ENCODE data around the gene TMEM135.

- TF ChIP-seq CEBPB (IDR thresholded peaks at IDR 0.05) (no peak), EP300 (IDR thresholded peaks at IDR 0.05; ENCODE audit: borderline replicate concordance) (no peak), NFIC (IDR thresholded peaks at IDR 0.05) (no peak), EGR1 (IDR thresholded peaks at IDR 0.05) (no peak), FOXM1 (IDR thresholded peaks at IDR 0.05; ENCODE audit: borderline replicate concordance, low read depth) (no peak), USF1 (IDR thresholded peaks at IDR 0.05) (no peak), TEAD4 (IDR thresholded peaks at IDR 0.05) (no peak), CREB1 (IDR thresholded peaks at IDR 0.05; ENCODE audit: low read depth) (no peak)
- TF ChIP-seq, protein P1, sequence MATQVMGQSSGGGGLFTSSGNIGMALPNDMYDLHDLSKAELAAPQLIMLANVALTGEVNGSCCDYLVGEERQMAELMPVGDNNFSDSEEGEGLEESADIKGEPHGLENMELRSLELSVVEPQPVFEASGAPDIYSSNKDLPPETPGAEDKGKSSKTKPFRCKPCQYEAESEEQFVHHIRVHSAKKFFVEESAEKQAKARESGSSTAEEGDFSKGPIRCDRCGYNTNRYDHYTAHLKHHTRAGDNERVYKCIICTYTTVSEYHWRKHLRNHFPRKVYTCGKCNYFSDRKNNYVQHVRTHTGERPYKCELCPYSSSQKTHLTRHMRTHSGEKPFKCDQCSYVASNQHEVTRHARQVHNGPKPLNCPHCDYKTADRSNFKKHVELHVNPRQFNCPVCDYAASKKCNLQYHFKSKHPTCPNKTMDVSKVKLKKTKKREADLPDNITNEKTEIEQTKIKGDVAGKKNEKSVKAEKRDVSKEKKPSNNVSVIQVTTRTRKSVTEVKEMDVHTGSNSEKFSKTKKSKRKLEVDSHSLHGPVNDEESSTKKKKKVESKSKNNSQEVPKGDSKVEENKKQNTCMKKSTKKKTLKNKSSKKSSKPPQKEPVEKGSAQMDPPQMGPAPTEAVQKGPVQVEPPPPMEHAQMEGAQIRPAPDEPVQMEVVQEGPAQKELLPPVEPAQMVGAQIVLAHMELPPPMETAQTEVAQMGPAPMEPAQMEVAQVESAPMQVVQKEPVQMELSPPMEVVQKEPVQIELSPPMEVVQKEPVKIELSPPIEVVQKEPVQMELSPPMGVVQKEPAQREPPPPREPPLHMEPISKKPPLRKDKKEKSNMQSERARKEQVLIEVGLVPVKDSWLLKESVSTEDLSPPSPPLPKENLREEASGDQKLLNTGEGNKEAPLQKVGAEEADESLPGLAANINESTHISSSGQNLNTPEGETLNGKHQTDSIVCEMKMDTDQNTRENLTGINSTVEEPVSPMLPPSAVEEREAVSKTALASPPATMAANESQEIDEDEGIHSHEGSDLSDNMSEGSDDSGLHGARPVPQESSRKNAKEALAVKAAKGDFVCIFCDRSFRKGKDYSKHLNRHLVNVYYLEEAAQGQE (IDR thresholded peaks at IDR 0.05; ENCODE audit: low read depth) = no peak
Measured at GRCh38 chr11:87002918-87003317, 34.8 kb upstream of the TMEM135 start.
